Measurements from ENCODE around the gene ZNF557. TPM values are rescaled to one million over a fixed set of nuclear protein-coding genes. Genes with fewer than 3 reads are reported as not detected.
A peak's percentile ranks its signal among the peaks of the same experiment; 100 is the strongest.
"Not testable (repeated sequence)": the region's sequence is repeated elsewhere in the genome, so short reads cannot be mapped to it uniquely, and the experiment has no call there.

ZNF557 gene
- total and polyA plus RNA-seq, 2 of the 8 experiments (the other 6 are each of a cell fraction or from before 2014, with no cell fraction given), result 1.4 to 7.4 TPM

GRCh38 chr19:7067122-7067521 is 2.4 kb upstream of the ZNF557 start:
- H3K14ac ChIP-seq (ENCODE audit: insufficient read length); H3K79me2 ChIP-seq (ENCODE audit: control insufficient read depth in 1 of 2, insufficient read depth in 2 of 2, low read length in 2 of 2); H4K91ac ChIP-seq (replicated peaks; ENCODE audit: insufficient read length, low read length); H3K4me1 ChIP-seq (replicated peaks in 1 of 4; ENCODE audit: control insufficient read depth in 3 of 4, insufficient read depth in 4 of 4, low read length in 3 of 4); CTCF ChIA-PET (ENCODE audit: partially characterized antibody); POLR2A ChIA-PET (ENCODE audit: partially characterized antibody); H2BK5ac ChIP-seq (ENCODE audit: low read depth, low read length); H3K36me3 ChIP-seq (ENCODE audit: control insufficient read depth in 2 of 4, insufficient read depth in 4 of 4, low read length in 3 of 4); H2AFZ ChIP-seq (ENCODE audit: low read length); H3K18ac ChIP-seq (ENCODE audit: extremely low read depth, low read length); H3K9ac ChIP-seq (replicated peaks in 1 of 4; ENCODE audit: extremely low read depth in 1 of 4, low read depth in 3 of 4, low read length in 3 of 4); H2BK20ac ChIP-seq (ENCODE audit: low read length); H3K56ac ChIP-seq (replicated peaks; ENCODE audit: insufficient read length, low read depth, low read length); H3K23me2 ChIP-seq (ENCODE audit: low read depth, low read length); H3K4me3 ChIP-seq (ENCODE audit: extremely low read depth in 1 of 4, insufficient read depth in 2 of 4, low read depth in 3 of 4, low read length in 4 of 4); H3K79me1 ChIP-seq (ENCODE audit: low read depth, low read length); FAIRE-seq; H3K4me2 ChIP-seq (ENCODE audit: insufficient read depth in 1 of 2, low read depth in 2 of 2, low read length in 2 of 2); H3K27me3 ChIP-seq (replicated peaks in 1 of 4; ENCODE audit: control insufficient read depth in 3 of 4, extremely low read depth in 1 of 4, insufficient read depth in 3 of 4, low read length in 3 of 4); H4K8ac ChIP-seq (ENCODE audit: extremely low read depth, insufficient read depth, low read length); H4K20me1 ChIP-seq (replicated peaks in 1 of 2; ENCODE audit: control insufficient read depth in 1 of 2, insufficient read depth in 2 of 2, low read length in 2 of 2); H4K5ac ChIP-seq (ENCODE audit: insufficient read length, low read depth, low read length); H3K27ac ChIP-seq (ENCODE audit: low read depth, low read length); H3K23ac ChIP-seq (ENCODE audit: insufficient read length); H2AK5ac ChIP-seq (ENCODE audit: low read depth, low read length); H2BK120ac ChIP-seq (replicated peaks; ENCODE audit: low read depth, low read length); H2BK15ac ChIP-seq (ENCODE audit: low read length); H3K4ac ChIP-seq (replicated peaks; ENCODE audit: insufficient read length, low read depth, low read length); H2BK12ac ChIP-seq (ENCODE audit: low read depth, low read length): not testable (repeated sequence)
- H3K9me3 ChIP-seq (ENCODE audit: insufficient read depth in 2 of 2, low read depth in 1 of 2, low read length in 1 of 2), result peaks cover 6 to 15% of the 10 kb centered on the region in 2 experiments; a peak in 2 of 4 replicates
- TF ChIP-seq CTCF (IDR thresholded peaks at IDR 0.05; ENCODE audit: control extremely low read depth in 1 of 3, insufficient read depth in 1 of 3, low read depth in 1 of 3, low read length in 3 of 3), result peak; percentile 46 to 55 (median 54)
- TF ChIP-seq RAD21 (IDR thresholded peaks at IDR 0.05 in 1 of 2, conservative IDR thresholded peaks at IDR 0.05 in 1 of 2; ENCODE audit: low read depth in 2 of 2, low read length in 2 of 2), result peak; percentile 53 to 58
- DNase-seq (ENCODE audit: low read depth in 1 of 2, low spot score in 2 of 2), result peak; percentile 9 to 51
- WGBS, 2 experiments (ENCODE audit: extremely low coverage in 1 of 2, insufficient coverage in 1 of 2, insufficient read length in 1 of 2, insufficient replicate concordance in 2 of 2, low coverage in 1 of 2, low lambda C conversion rate in 2 of 2, missing lambda C conversion rate in 1 of 2), result 42% methylated on average over 13 of the region's 13 CpGs; no CpG with 5 or more reads in 1 of the 2 experiments

Data from H1 (cell line).